T-helper 17 cell (primary cell): ENCODE data around the gene PTPRT. TPM values are rescaled to one million over a fixed set of nuclear protein-coding genes. Genes with fewer than 3 reads are reported as not detected.

Experiments
- ATAC-seq: fragments of 150-1000 bp; cut with Tn5 transposase; 2 replicates; pipeline ENCODE4 v1.10.0; 2021; ENCODE audit warnings: mild to moderate bottlenecking, moderate library complexity
- DNase-seq, 3 donors: peaks; one replicate each; pipeline versions ENCODE4 v3.0.0 to v3.0.0-alpha.2; 2020 to 2021
- H3K9me3 ChIP-seq: one replicate; pipeline ENCODE4 v1.7.0; 2013; ENCODE audit warnings: low read length, mild to moderate bottlenecking; ENCODE audit not compliant: control insufficient read depth, poor library complexity, severe bottlenecking
- H3K27ac Mint-ChIP-seq: one replicate; pipeline ENCODE4 v1.8.0; 2022; ENCODE audit warnings: mild to moderate bottlenecking, moderate library complexity, mixed read lengths
- H3K27me3 Mint-ChIP-seq: one replicate; pipeline ENCODE4 v1.8.0; 2022; ENCODE audit warnings: mixed read lengths
- H3K36me3 Mint-ChIP-seq: one replicate; pipeline ENCODE4 v1.8.0; 2022; ENCODE audit warnings: low read depth, mixed read lengths
- H3K4me1 Mint-ChIP-seq: one replicate; pipeline ENCODE4 v1.8.0; 2022; ENCODE audit warnings: mild to moderate bottlenecking, mixed read lengths
- H3K4me3 Mint-ChIP-seq: one replicate; pipeline ENCODE4 v1.8.0; 2022; ENCODE audit warnings: mild to moderate bottlenecking, moderate library complexity, mixed read lengths
- total RNA-seq, 4 donors: library from RNA in 2 of 4; stranded (reverse) in 2 of 4; gene quantifications; one replicate each; pipeline ENCODE4 v1.2.3 and lab custom pipeline; 2022 to 2026

PTPRT gene
- total RNA-seq, 2 donors from 2014 or later = not detected

DNA sequence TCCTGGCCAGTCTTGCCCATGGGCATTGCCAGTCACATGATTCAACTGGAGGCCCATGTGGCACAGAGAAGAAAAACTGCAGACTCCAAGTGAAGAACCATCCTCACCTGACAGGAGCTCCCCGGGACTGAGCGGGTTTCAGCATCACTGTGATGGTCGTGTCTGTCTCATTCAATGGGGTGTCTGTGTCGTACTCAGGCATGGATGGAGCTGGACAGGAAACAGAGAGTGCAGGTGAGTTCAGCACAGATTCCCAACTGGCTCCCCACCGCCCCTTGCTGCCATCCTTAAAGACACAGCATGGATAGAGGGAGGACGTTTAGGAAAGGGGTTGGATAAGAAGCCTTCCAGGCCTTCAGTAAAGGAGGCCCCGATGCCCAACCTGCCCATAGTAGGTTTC is 839.2 kb downstream of the PTPRT start:
- no peaks in the 10 kb centered on the region for H3K9me3 ChIP-seq
- no peaks in the 10 kb centered on the region for H3K36me3 Mint-ChIP-seq
- ATAC-seq = no peak
- no peak overlapping the region for H3K27ac Mint-ChIP-seq
- H3K27me3 Mint-ChIP-seq = no peaks in the 10 kb centered on the region
- H3K4me1 Mint-ChIP-seq = no peaks in the 10 kb centered on the region
- no peak for DNase-seq
- no peak overlapping the region for H3K4me3 Mint-ChIP-seq

DNA sequence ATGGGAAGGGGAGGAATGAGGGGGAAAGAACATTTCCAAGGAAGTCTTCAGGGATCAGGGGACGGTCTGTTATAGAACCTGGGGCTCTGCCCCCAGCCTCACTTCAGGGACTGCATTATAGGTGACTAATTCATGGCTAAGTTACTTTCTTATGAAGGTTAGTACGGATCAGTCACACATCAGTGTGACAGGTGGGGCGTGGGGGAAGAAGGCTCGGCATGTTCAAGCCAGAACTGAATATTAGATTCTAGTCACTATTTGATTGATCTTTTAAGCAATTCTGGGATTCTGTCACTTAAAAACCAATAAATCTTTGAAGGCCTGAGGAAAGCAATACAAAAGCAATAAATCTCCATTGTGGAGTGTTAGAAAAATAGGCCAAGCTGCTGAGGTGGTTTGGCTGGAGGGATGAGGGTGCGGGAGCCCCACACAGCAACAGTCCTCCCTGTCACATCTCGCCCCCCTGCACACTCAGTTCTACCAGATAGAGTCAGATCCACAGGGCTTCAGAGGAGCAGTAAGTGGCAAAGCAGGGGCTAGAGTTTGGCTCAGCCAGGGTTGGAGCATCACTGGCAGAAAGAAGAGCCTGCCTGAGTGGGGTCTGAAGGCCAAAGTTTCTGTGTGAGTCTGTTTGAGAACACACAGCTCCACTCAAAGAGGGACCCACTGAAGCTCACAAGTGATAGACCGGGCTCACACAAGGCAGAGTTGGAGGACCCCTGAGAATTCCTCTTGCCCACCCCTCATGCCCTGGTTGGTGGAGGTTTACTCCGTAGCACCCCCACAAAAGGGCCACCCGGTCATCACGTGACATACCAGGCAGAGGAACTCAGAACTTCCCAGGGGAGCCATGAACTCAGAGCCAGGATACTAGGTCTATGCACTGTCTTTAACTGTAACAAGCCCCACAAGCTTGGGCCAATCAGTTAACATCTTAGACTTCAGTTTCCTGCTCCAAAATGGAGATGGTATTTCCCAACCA is 843.2 kb downstream of the PTPRT start:
- H3K27ac Mint-ChIP-seq = no peak overlapping the region
- H3K4me1 Mint-ChIP-seq = no peaks in the 10 kb centered on the region
- H3K27me3 Mint-ChIP-seq = no peaks in the 10 kb centered on the region
- no peaks in the 10 kb centered on the region for H3K9me3 ChIP-seq
- DNase-seq (no peak), ATAC-seq (no peak)
- no peak overlapping the region for H3K4me3 Mint-ChIP-seq
- H3K36me3 Mint-ChIP-seq = no peaks in the 10 kb centered on the region

DNA sequence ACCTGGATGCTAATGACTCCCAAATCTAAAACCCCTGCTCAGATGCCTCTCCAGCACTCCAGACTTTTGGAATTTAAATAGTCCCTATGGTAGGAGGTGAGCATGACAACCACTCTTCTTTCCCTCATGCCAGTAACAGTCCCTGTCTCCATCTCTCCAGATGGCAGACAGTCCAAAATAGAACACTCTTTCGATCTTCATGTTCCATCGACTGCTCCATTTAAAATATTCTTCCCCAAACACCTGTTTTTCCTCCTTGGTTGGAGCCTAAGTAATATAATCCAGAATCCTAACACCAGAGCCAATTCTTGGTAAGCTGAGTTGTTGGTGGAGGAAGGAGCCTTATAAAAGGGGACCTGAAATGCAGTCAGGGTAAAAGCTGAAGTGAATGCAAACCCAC is 848.1 kb downstream of the PTPRT start:
- Mint-ChIP-seq H3K4me1 (no peaks in the 10 kb centered on the region), H3K27ac (no peak overlapping the region), H3K36me3 (no peaks in the 10 kb centered on the region), H3K4me3 (no peak overlapping the region), H3K27me3 (no peaks in the 10 kb centered on the region)
- H3K9me3 ChIP-seq = no peaks in the 10 kb centered on the region
- no peak for DNase-seq
- ATAC-seq = no peak

DNA sequence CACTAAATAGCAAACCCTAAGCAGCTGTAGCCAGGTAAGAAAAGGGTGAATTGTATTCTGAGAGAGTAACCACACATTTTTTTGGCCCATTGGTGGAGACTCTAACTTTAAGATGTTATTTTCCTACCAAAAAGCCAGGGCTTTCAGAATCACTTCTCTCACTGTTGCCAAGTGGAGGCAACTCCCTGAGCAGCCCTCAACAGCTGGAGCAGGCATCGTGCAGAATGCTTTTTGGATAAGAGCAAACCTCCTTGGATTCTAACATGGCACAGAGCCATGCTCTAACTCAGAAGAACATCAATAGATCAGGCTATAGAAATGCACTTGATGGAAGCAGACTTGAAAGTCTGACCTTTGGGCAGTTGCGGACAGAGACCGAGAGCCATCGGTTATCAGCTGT is 849.3 kb downstream of the PTPRT start:
- ATAC-seq (no peak), DNase-seq (no peak)
- Mint-ChIP-seq H3K27ac (no peak overlapping the region), H3K4me3 (no peak overlapping the region), H3K4me1 (no peaks in the 10 kb centered on the region), H3K27me3 (no peaks in the 10 kb centered on the region), H3K36me3 (no peaks in the 10 kb centered on the region)
- no peaks in the 10 kb centered on the region for H3K9me3 ChIP-seq

DNA sequence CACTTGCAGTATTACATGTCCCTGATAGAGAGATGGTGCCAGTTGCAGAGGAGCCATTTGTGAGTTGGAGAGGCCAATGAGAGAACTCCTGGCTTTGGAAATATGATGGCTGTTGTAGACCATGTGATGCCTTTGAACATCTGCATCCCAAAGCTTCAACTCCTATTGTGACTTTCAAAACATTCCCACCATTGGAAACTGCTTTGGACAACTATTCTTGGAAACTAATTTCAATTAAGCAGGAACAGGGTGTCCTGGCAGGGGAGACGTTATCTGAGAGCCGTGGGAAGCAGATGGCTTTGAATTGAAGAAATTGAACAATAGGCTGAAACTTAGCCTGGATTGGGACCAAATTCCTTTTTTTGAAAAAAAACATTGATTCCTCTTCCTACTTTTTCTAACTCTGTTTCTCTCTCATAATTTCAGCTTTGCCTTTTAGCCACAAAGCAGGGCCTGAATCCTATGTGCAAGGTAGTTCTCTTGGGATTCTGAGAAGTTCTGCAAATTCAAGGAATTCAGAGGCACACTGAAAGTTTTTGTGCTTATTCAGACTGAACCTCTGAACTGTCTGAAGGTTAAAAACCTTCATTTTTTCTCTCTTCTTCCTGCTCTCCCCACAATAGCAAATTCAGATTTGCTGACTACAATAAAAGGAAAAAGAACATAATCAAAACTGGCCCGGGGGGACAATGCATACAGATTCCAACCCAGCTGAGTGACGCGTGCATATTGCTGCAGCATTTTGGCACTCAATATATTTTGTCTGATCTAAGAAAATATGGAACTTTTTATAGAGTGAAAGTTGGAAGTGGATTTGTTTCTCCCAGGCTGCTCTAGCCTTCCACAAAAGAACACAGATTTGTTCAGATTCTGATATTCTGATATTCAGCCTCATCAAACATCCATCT is 851.2 kb downstream of the PTPRT start:
- Mint-ChIP-seq H3K27me3 (no peaks in the 10 kb centered on the region), H3K27ac (no peak overlapping the region), H3K4me1 (no peaks in the 10 kb centered on the region), H3K4me3 (no peak overlapping the region), H3K36me3 (no peaks in the 10 kb centered on the region)
- ATAC-seq = no peak
- DNase-seq = no peak
- no peaks in the 10 kb centered on the region for H3K9me3 ChIP-seq

DNA sequence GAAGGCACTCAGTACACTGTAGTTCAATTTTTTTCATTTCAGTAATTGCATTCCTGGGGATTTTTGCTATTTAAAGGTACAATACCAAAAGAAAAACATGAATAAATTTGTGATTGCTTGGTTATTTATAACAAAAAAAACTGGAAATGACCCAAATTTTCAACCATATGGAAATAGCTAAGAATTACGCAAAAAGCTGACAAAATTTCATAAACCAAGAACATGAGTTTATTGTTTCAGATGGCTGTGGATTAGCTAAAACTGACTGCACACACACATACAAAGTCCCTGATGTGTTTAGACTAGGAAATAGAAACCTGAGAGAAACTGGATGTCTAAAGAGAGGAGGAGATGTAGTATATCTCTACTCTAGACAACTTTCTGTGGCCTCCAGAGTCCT is 853.1 kb downstream of the PTPRT start:
- no peaks in the 10 kb centered on the region for H3K36me3 Mint-ChIP-seq
- H3K27me3 Mint-ChIP-seq = no peaks in the 10 kb centered on the region
- H3K27ac Mint-ChIP-seq = no peak overlapping the region
- H3K9me3 ChIP-seq = no peaks in the 10 kb centered on the region
- H3K4me3 Mint-ChIP-seq = no peak overlapping the region
- no peak for DNase-seq
- ATAC-seq = no peak
- no peaks in the 10 kb centered on the region for H3K4me1 Mint-ChIP-seq

DNA sequence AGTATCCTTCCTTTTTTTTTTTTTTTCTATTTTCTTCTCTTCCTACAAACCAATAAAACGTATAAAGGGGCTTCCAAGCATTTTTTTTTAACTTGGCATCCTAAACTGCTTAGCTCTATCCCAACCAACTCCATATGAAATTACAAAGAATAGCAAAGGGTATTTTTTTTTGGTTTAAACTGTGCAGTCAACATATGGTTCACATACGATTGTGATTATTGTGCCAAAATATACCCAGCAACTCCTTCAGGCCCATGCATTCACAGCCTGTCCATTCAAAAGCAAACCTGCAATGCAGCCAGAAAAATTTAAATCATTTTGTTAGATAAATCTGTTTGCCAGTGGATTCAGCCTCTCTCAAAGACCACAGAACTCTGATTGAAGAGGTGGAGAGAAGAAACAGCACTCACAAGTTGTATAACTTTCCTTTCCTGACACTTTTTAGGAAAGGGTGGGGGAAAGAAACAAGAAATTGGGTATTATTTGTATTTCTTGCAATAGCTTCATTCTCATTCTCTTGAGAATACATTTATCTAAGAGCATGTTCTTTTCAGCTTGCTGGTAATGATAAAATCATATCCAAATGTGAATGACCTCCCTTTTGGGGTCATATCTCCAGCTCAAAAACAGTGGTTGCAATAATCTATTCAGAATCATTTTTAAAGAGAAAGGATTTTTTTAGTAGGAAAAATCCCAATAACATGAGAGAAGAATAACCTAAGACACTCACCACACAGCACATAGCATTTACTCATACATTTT is 870.3 kb downstream of the PTPRT start:
- no peak overlapping the region for H3K4me3 Mint-ChIP-seq
- no peak overlapping the region for H3K27ac Mint-ChIP-seq
- no peak for ATAC-seq
- H3K9me3 ChIP-seq = no peaks in the 10 kb centered on the region
- no peaks in the 10 kb centered on the region for H3K4me1 Mint-ChIP-seq
- no peak for DNase-seq
- no peaks in the 10 kb centered on the region for H3K27me3 Mint-ChIP-seq
- H3K36me3 Mint-ChIP-seq = no peaks in the 10 kb centered on the region

DNA sequence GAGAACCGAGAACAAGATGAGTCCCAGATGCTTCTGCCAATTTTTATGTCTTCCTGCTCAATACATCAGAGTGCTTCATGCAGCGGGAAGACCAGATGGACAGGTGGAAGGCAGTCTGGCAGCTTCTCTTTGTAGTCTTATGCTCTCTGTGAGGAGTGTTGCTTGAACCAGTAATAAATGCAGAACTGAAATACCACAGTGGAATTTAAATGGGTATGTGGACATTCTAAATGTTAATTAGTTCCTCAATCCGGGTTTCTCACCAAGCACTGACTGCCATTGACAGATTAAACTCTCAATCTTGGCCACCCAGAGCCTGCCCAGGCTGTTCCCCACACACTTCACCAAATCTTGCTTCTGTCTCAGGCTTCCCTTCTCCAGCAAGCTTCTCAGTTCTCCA is 876.0 kb downstream of the PTPRT start:
- no peak for DNase-seq
- H3K4me3 Mint-ChIP-seq = no peak overlapping the region
- ATAC-seq = no peak
- no peaks in the 10 kb centered on the region for H3K36me3 Mint-ChIP-seq
- H3K9me3 ChIP-seq = no peaks in the 10 kb centered on the region
- no peaks in the 10 kb centered on the region for H3K4me1 Mint-ChIP-seq
- no peaks in the 10 kb centered on the region for H3K27me3 Mint-ChIP-seq
- H3K27ac Mint-ChIP-seq = no peak overlapping the region

DNA sequence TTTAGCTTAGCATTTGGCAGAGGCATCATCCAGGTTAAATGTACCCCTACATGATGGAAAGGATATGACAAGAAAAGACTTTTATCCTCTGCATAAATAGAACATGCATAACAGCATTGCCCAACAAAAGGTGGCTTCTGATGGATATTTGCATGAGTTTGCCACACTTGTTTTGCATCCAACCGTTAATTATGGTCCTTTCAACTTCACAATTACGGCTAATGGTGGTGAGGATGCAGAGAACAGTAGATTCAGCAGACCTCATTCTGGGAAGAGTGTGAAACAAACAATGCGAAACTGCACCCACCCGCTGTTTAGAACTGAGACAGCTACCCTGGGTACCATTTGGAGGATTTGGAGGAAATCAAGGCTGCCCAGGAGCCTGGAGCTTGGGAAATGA is 880.7 kb downstream of the PTPRT start:
- ATAC-seq (no peak), DNase-seq (no peak)
- no peak overlapping the region for H3K4me3 Mint-ChIP-seq
- no peak overlapping the region for H3K27ac Mint-ChIP-seq
- no peaks in the 10 kb centered on the region for H3K27me3 Mint-ChIP-seq
- H3K36me3 Mint-ChIP-seq = no peaks in the 10 kb centered on the region
- H3K9me3 ChIP-seq = no peaks in the 10 kb centered on the region
- no peaks in the 10 kb centered on the region for H3K4me1 Mint-ChIP-seq

DNA sequence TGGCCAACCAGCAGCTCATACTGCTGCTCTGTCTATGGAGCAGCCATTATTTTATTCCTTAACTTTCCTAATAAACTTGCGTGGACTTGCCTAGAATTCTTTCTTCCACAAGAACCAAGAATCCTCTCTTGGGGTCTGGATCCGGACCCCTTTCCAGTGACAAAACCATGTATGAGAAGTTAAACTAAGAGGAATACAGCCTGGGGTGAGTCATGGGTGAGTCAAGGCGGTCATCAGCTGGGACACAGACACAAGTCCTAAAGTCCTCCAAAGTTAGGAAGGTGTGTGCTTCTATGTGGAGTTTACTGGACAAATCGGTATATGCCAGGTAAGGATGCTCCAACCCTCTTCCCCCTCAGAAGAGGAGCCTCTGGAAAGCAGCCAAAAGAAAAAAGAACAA is 881.5 kb downstream of the PTPRT start:
- Mint-ChIP-seq H3K4me1 (no peaks in the 10 kb centered on the region), H3K27ac (no peak overlapping the region), H3K27me3 (no peaks in the 10 kb centered on the region), H3K4me3 (no peak overlapping the region), H3K36me3 (no peaks in the 10 kb centered on the region)
- ATAC-seq (no peak), DNase-seq (no peak)
- H3K9me3 ChIP-seq = no peaks in the 10 kb centered on the region

DNA sequence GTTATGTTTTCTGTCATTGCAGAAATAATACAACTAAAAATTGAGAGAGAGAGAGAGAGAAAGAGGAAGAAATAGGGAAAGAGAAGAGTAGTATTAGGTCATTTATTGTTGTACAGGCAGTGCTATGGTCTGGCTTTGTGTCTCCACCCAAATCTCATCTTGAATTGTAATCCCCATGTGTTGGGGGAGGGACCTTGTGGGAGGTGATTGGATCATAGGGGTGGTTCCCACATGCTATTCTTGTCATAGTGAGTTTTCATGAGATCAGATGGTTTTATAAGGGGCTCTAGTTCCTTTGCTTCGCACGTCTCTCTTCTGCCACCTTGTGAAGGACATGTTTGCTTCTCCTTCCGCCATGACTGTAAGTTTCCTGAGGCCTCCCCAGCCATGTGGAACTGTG is 894.1 kb downstream of the PTPRT start:
- H3K36me3 Mint-ChIP-seq = no peaks in the 10 kb centered on the region
- no peak for ATAC-seq
- no peak overlapping the region for H3K4me3 Mint-ChIP-seq

DNA sequence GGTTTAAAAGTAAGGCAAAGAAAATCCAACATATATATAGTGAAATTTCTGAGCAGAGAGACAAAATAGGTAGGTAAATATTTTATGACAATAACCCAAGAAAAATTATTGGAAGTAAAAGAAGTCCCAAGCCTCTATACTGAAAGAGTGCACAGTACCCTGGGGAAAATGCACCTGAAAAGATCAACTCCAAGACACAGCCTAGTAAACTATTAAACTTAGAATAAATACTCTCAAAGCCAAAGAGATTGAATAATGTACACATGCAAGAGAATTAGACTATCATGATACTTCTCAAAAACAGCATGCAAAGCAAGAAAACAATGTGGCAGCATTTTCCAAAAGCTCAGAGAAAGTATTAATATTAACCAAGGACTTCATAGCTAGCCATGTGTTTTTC is 894.7 kb downstream of the PTPRT start:
- H3K9me3 ChIP-seq = no peaks in the 10 kb centered on the region
- H3K36me3 Mint-ChIP-seq = no peaks in the 10 kb centered on the region
- no peak for ATAC-seq
- H3K27me3 Mint-ChIP-seq = no peaks in the 10 kb centered on the region
- H3K4me3 Mint-ChIP-seq = no peak overlapping the region
- H3K4me1 Mint-ChIP-seq = no peaks in the 10 kb centered on the region
- no peak overlapping the region for H3K27ac Mint-ChIP-seq
- no peak for DNase-seq

More for the DNA sequence above, 894.1 kb downstream of the PTPRT start:
- H3K27me3 Mint-ChIP-seq = no peaks in the 10 kb centered on the region
- H3K9me3 ChIP-seq = no peaks in the 10 kb centered on the region
- no peak for DNase-seq
- H3K4me1 Mint-ChIP-seq = no peaks in the 10 kb centered on the region
- no peak overlapping the region for H3K27ac Mint-ChIP-seq

DNA sequence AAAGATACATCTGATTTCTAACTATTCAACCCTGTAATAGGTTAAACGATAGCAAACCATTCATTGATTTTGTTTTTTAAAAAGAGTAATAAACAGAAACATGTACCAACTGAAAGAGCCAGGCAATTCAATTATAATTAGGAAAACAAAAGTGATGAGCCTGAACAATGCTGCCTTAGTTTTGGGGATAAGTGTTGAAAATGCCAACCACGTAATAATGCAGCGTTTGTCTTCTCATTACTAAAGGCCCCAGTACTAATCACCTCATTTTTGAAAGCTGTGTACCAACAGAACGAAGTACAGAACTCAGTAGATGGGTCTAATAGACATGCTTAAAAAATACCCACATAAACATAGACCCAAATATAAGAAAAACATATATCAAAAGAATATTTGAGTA is 907.9 kb downstream of the PTPRT start:
- no peaks in the 10 kb centered on the region for H3K9me3 ChIP-seq
- ATAC-seq (no peak), DNase-seq (no peak)
- Mint-ChIP-seq H3K36me3 (no peaks in the 10 kb centered on the region), H3K27me3 (no peaks in the 10 kb centered on the region), H3K4me3 (no peak overlapping the region), H3K27ac (no peak overlapping the region), H3K4me1 (no peaks in the 10 kb centered on the region)
